GM23248 (cell line): Measurements from ENCODE around the gene FAM210B. TPM values are rescaled to one million over a fixed set of nuclear protein-coding genes. Genes with fewer than 3 reads are reported as not detected.
A peak's percentile ranks its signal among the peaks of the same experiment; 100 is the strongest.

Experiments
- DNase-seq: peaks from one replicate; pipeline ENCODE4 v3.0.0-alpha.2; 2015
- H2AFZ ChIP-seq: fragments of 200-600 bp; sonication (generic); 2 replicates; pipeline ENCODE4 v1.6.1; 2016; ENCODE audit warnings: antibody characterized with exemption
- H3F3A ChIP-seq: fragments of 200-600 bp; sonication (generic); 2 replicates; pipeline ENCODE4 v1.6.1; 2016; ENCODE audit warnings: mild to moderate bottlenecking, antibody characterized with exemption, mixed run types; ENCODE audit not compliant: insufficient read depth
- H3K27ac ChIP-seq: fragments of 200-600 bp; sonication (generic); 2 replicates; pipeline ENCODE4 v1.5.1; 2016; ENCODE audit warnings: mild to moderate bottlenecking
- H3K27me3 ChIP-seq: fragments of 200-600 bp; sonication (generic); replicated peaks from 2 replicates; pipeline ENCODE4 v1.6.1; 2016; ENCODE audit warnings: mild to moderate bottlenecking; ENCODE audit not compliant: insufficient read depth
- H3K36me3 ChIP-seq: fragments of 200-600 bp; sonication (generic); 2 replicates; pipeline ENCODE4 v1.6.1; 2016; ENCODE audit warnings: low read depth, mild to moderate bottlenecking
- H3K4me1 ChIP-seq: fragments of 200-600 bp; sonication (generic); 2 replicates; pipeline ENCODE4 v1.6.1; 2016; ENCODE audit warnings: mild to moderate bottlenecking; ENCODE audit not compliant: insufficient read depth
- H3K4me2 ChIP-seq: fragments of 200-600 bp; sonication (generic); one replicate; pipeline ENCODE4 v1.6.1; 2016; ENCODE audit warnings: mild to moderate bottlenecking; ENCODE audit not compliant: unreplicated experiment
- H3K4me3 ChIP-seq: fragments of 200-600 bp; sonication (generic); 2 replicates; pipeline ENCODE4 v1.5.1; 2016; ENCODE audit warnings: mild to moderate bottlenecking
- H3K79me2 ChIP-seq: fragments of 200-600 bp; sonication (generic); 2 replicates; pipeline ENCODE4 v1.6.1; 2016; ENCODE audit warnings: mild to moderate bottlenecking; ENCODE audit not compliant: insufficient read depth
- H3K9ac ChIP-seq: fragments of 200-600 bp; sonication (generic); 2 replicates; pipeline ENCODE4 v1.6.1; 2016; ENCODE audit warnings: mild to moderate bottlenecking
- H3K9me2 ChIP-seq: fragments of 200-600 bp; sonication (generic); 2 replicates; pipeline ENCODE4 v1.6.1; 2016; ENCODE audit warnings: mixed run types, mild to moderate bottlenecking, moderate library complexity; ENCODE audit not compliant: insufficient read depth
- H3K9me3 ChIP-seq: fragments of 200-600 bp; sonication (generic); one replicate; pipeline ENCODE4 v1.6.1; 2017; ENCODE audit warnings: low read depth
- H4K20me1 ChIP-seq: fragments of 200-600 bp; sonication (generic); 2 replicates; pipeline ENCODE4 v1.6.0; 2016; ENCODE audit not compliant: insufficient read depth
- EZH2 ChIP-seq: fragments of 200-600 bp; sonication (generic); IDR thresholded peaks from 2 replicates; pipeline ENCODE4 v1.6.1; 2018; ENCODE audit warnings: antibody characterized with exemption, mild to moderate bottlenecking; ENCODE audit not compliant: insufficient read depth, poor library complexity, severe bottlenecking
- EZH2phosphoT487 ChIP-seq: fragments of 200-600 bp; sonication (generic); IDR thresholded peaks from 2 replicates; pipeline ENCODE4 v1.6.1; 2018; ENCODE audit warnings: antibody characterized with exemption, moderate library complexity, mild to moderate bottlenecking, low read depth; ENCODE audit not compliant: insufficient read depth
- WGBS, 2 experiments: methylation state at CpG; one replicate each; pipeline ENCODE4 v1.1.6; 2015 to 2017; ENCODE audit warnings: low lambda C conversion rate in 2 of 2, low coverage in 1 of 2; ENCODE audit errors: missing lambda C conversion rate in 2 of 2; 5-methylcytosine and 5-hydroxymethylcytosine counted together
- in situ Hi-C: fragments of 300-500 bp; cut with MboI; formaldehyde crosslinking; loops from 2 replicates; pipeline ENCODE4 v1.15.0; 2020
- polyA plus RNA-seq: library from polyadenylated mRNA; unstranded; fragments of >200 nt; fragmentation: Nextera tagmentation; extraction: Ambion mirVana; gene quantifications from 2 replicates; pipeline ENCODE4 v1.2.1, GENCODE V29; 2016
- total RNA-seq: library from RNA; depleted of rRNA; stranded (reverse); fragments of >200 nt; shearing (Covaris generic); gene quantifications from 2 replicates; pipeline ENCODE4 v1.2.3, GENCODE V29; 2014

Gene FAM210B
- total and polyA plus RNA-seq, 2 experiments from 2014 or later, result 91.0 to 95.7 TPM

GRCh38 chr20:56360908-56361205, 2.1 kb downstream of the FAM210B start:
- Histone ChIP-seq H3K9me2 (no peaks in the 10 kb centered on the region), H3K9me3 (no peaks in the 10 kb centered on the region), H3K4me3 (no peak overlapping the region), H3K4me2 (no peak overlapping the region), H3K4me1 (peaks cover 25% of the 10 kb centered on the region), H3K27me3 (no peaks in the 10 kb centered on the region), H3K79me2 (peaks cover 54% of the 10 kb centered on the region), H4K20me1 (no peaks in the 10 kb centered on the region), H3F3A (peaks cover 27% of the 10 kb centered on the region), H2AFZ (no peak overlapping the region), H3K27ac (no peak overlapping the region), H3K36me3 (0 out of 2 replicates have a peak, but pooled peaks cover 7% of the 10 kb centered on the region), H3K9ac (no peak overlapping the region)
- DNase-seq, result no peak
- in situ Hi-C loops, result no loop called here
- TF ChIP-seq EZH2phosphoT487, result no peak
- no peak for TF ChIP-seq EZH2
- WGBS, 2 experiments, result 79 to 86% methylated on average over 6 to 8 of the region's 8 CpGs

- 84 to 87% methylated on average over 8 of the region's 8 CpGs for WGBS, 2 experiments
- in situ Hi-C loops, result no loop called here
- 0 out of 2 replicates have a peak, but pooled peaks cover 17% of the 10 kb centered on the region for H3K36me3 ChIP-seq
Observed at GRCh38 chr20:56361900-56362299, 3.1 kb downstream of the FAM210B start.

GRCh38 chr20:56362833-56363413, 4.1 kb downstream of the FAM210B start:
- peak; percentile 46 for DNase-seq
- Histone ChIP-seq H3K79me2 (peaks cover 54% of the 10 kb centered on the region), H3F3A (peaks cover 46% of the 10 kb centered on the region), H2AFZ (no peak overlapping the region), H3K36me3 (0 out of 2 replicates have a peak, but pooled peaks cover 27% of the 10 kb centered on the region), H3K27ac (no peak overlapping the region), H3K9me2 (no peaks in the 10 kb centered on the region), H3K9ac (no peak overlapping the region), H3K4me2 (no peak overlapping the region), H3K4me1 (peaks cover 24% of the 10 kb centered on the region), H3K9me3 (no peaks in the 10 kb centered on the region), H3K27me3 (no peaks in the 10 kb centered on the region), H3K4me3 (no peak overlapping the region), H4K20me1 (no peaks in the 10 kb centered on the region)
- WGBS, 2 experiments, result 58 to 59% methylated on average over 8 of the region's 8 CpGs
- TF ChIP-seq EZH2phosphoT487, result no peak
- TF ChIP-seq EZH2, result no peak
- in situ Hi-C loops, result no loop called here

More at GRCh38 chr20:56361900-56362299, 3.1 kb downstream of the FAM210B start:
- H3F3A ChIP-seq, result peaks cover 37% of the 10 kb centered on the region
- H2AFZ ChIP-seq, result no peak overlapping the region
- no peaks in the 10 kb centered on the region for H4K20me1 ChIP-seq
- no peaks in the 10 kb centered on the region for H3K9me3 ChIP-seq
- no peak for TF ChIP-seq EZH2phosphoT487
- peaks cover 54% of the 10 kb centered on the region for H3K79me2 ChIP-seq
- no peak overlapping the region for H3K4me2 ChIP-seq
- H3K27ac ChIP-seq, result no peak overlapping the region
- no peaks in the 10 kb centered on the region for H3K9me2 ChIP-seq
- no peak for DNase-seq
- peaks cover 25% of the 10 kb centered on the region for H3K4me1 ChIP-seq
- no peaks in the 10 kb centered on the region for H3K27me3 ChIP-seq
- H3K9ac ChIP-seq, result no peak overlapping the region
- H3K4me3 ChIP-seq, result no peak overlapping the region

GRCh38 chr20:56363491-56363890, 4.7 kb downstream of the FAM210B start:
- TF ChIP-seq EZH2phosphoT487 (no peak), EZH2 (no peak)
- Histone ChIP-seq H3K4me2 (no peak overlapping the region), H4K20me1 (no peaks in the 10 kb centered on the region), H3K79me2 (peaks cover 54% of the 10 kb centered on the region), H3K4me1 (peaks cover 19% of the 10 kb centered on the region), H3K27me3 (no peaks in the 10 kb centered on the region), H3K9me3 (no peaks in the 10 kb centered on the region), H3K36me3 (peaks cover 31% of the 10 kb centered on the region; the same call in 1 of the 2 replicates), H3K9ac (no peak overlapping the region), H3F3A (peaks cover 46% of the 10 kb centered on the region), H2AFZ (no peak overlapping the region), H3K4me3 (no peak overlapping the region), H3K9me2 (no peaks in the 10 kb centered on the region), H3K27ac (no peak overlapping the region)
- in situ Hi-C loops, result no loop called here
- DNase-seq, result no peak
- 97% methylated on average over 6 of the region's 6 CpGs for WGBS, 2 experiments
